Nephron (organoid): Measurements from ENCODE around the gene CHST11.
A peak's percentile ranks its signal among the peaks of the same experiment; 100 is the strongest.

ENCODE experiments used
- H3K27ac Mint-ChIP-seq, 3 experiments: 2 replicates each; pipeline ENCODE4 v1.8.0; 2020; ENCODE audit warnings: mixed read lengths in 3 of 3, mild to moderate bottlenecking in 2 of 3, moderate library complexity in 1 of 3
- H3K27me3 Mint-ChIP-seq: 2 replicates; pipeline ENCODE4 v1.8.0; 2021; ENCODE audit warnings: low read depth, mild to moderate bottlenecking, moderate library complexity, mixed read lengths
- H3K36me3 Mint-ChIP-seq: 2 replicates; pipeline ENCODE4 v1.8.0; 2020; ENCODE audit warnings: low read depth, mixed read lengths
- H3K4me1 Mint-ChIP-seq: 2 replicates; pipeline ENCODE4 v1.8.0; 2020; ENCODE audit warnings: mixed read lengths
- H3K4me3 Mint-ChIP-seq, 3 experiments: 2 replicates each; pipeline ENCODE4 v1.8.0; 2020; ENCODE audit warnings: mild to moderate bottlenecking in 3 of 3, mixed read lengths in 3 of 3, moderate library complexity in 2 of 3
- H3K9me3 Mint-ChIP-seq: 2 replicates; pipeline ENCODE4 v1.8.0; 2020; ENCODE audit warnings: mixed read lengths
- CTCF ChIP-seq, 3 experiments: fragments of 200-600 bp; sonication (generic); IDR thresholded peaks; one replicate each; pipeline ENCODE4 v1.5.0; 2021; ENCODE audit warnings: antibody characterized with exemption in 3 of 3; ENCODE audit not compliant: unreplicated experiment in 3 of 3

Gene CHST11

GRCh38 chr12:104591257-104591885 lies 134.6 kb downstream of the CHST11 start:
- Mint-ChIP-seq H3K27ac (no peak overlapping the region), H3K9me3 (no peaks in the 10 kb centered on the region), H3K4me3 (no peak overlapping the region), H3K27me3 (peaks cover 5% of the 10 kb centered on the region), H3K4me1 (peaks cover 47% of the 10 kb centered on the region), H3K36me3 (no peaks in the 10 kb centered on the region)
- TF ChIP-seq CTCF (IDR thresholded peaks at IDR 0.05; ENCODE audit: unreplicated experiment in 3 of 3) = no peak

- Mint-ChIP-seq H3K36me3 (no peaks in the 10 kb centered on the region), H3K27ac (peak overlapping the region in 1 of 3 experiments; percentile 30), H3K4me3 (no peak overlapping the region), H3K4me1 (peaks cover 56% of the 10 kb centered on the region), H3K9me3 (no peaks in the 10 kb centered on the region), H3K27me3 (peaks cover 1% of the 10 kb centered on the region)
- TF ChIP-seq CTCF (IDR thresholded peaks at IDR 0.05; ENCODE audit: unreplicated experiment in 3 of 3) = no peak
These were observed 136.7 kb downstream of the CHST11 start for GRCh38 chr12:104593482-104593881.

- Mint-ChIP-seq H3K27ac (peak overlapping the region; percentile 18 to 43 (median 42)), H3K36me3 (no peaks in the 10 kb centered on the region), H3K4me1 (peaks cover 79% of the 10 kb centered on the region), H3K27me3 (no peaks in the 10 kb centered on the region), H3K4me3 (peak overlapping the region in 1 of 3 experiments; percentile 5), H3K9me3 (no peaks in the 10 kb centered on the region)
- no peak for TF ChIP-seq CTCF (IDR thresholded peaks at IDR 0.05; ENCODE audit: unreplicated experiment in 3 of 3)
These were observed 139.5 kb downstream of the CHST11 start for GRCh38 chr12:104596134-104596799.

GRCh38 chr12:104596898-104597843 lies 140.4 kb downstream of the CHST11 start:
- Mint-ChIP-seq H3K27me3 (no peaks in the 10 kb centered on the region), H3K9me3 (no peaks in the 10 kb centered on the region), H3K36me3 (no peaks in the 10 kb centered on the region), H3K4me1 (peaks cover 88% of the 10 kb centered on the region), H3K27ac (peak overlapping the region; percentile 18 to 43 (median 42)), H3K4me3 (no peak overlapping the region)
- TF ChIP-seq CTCF (IDR thresholded peaks at IDR 0.05; ENCODE audit: unreplicated experiment in 3 of 3) = no peak

- TF ChIP-seq CTCF (IDR thresholded peaks at IDR 0.05; ENCODE audit: unreplicated experiment in 3 of 3) = no peak
- H3K27ac Mint-ChIP-seq = peak overlapping the region in 2 of 3 experiments; percentile 42 to 44
- H3K36me3 Mint-ChIP-seq = no peaks in the 10 kb centered on the region
- H3K27me3 Mint-ChIP-seq = no peaks in the 10 kb centered on the region
- peaks cover 78% of the 10 kb centered on the region for H3K4me1 Mint-ChIP-seq
- no peak overlapping the region for H3K4me3 Mint-ChIP-seq
- H3K9me3 Mint-ChIP-seq = no peaks in the 10 kb centered on the region
These were observed 141.9 kb downstream of the CHST11 start for GRCh38 chr12:104598342-104599271.
